SH-SY5Y (cell line): Measurements from ENCODE around the gene RHOBTB1.

Experiments used
- GATA2 ChIP-seq: IDR thresholded peaks from 2 replicates; pipeline ENCODE4 v1.6.1; 2011; ENCODE audit warnings: mild to moderate bottlenecking, low read depth, low read length
- GATA3 ChIP-seq: IDR thresholded peaks from 2 replicates; pipeline ENCODE4 v1.6.1; 2011; ENCODE audit warnings: low read depth, mild to moderate bottlenecking, low read length, moderate library complexity

GRCh38 chr10:60890811-60891210, 53.2 kb downstream of the RHOBTB1 start:
- TF ChIP-seq GATA3 = no peak
- TF ChIP-seq GATA2 = no peak
